ENCODE measurements around the gene SLC26A11.
"Not testable (repeated sequence)": the region's sequence is repeated elsewhere in the genome, so short reads cannot be mapped to it uniquely, and the experiment has no call there.

Gene SLC26A11

GRCh38 chr17:80289616-80290015 lies 69.4 kb downstream of the SLC26A11 start:
- no peak for DNase-seq

GRCh38 chr17:80290156-80290555 lies 69.9 kb downstream of the SLC26A11 start:
- DNase-seq = no peak

- no peak for DNase-seq
These were observed 71.0 kb downstream of the SLC26A11 start for GRCh38 chr17:80291260-80291659.

- DNase-seq = no peak
These were observed 71.7 kb downstream of the SLC26A11 start for GRCh38 chr17:80291691-80292487.

GRCh38 chr17:80292521-80292971 lies 72.3 kb downstream of the SLC26A11 start:
- no peak for DNase-seq

GRCh38 chr17:80294210-80294609 lies 74.0 kb downstream of the SLC26A11 start:
- DNase-seq = no peak

GRCh38 chr17:80294653-80295052 lies 74.4 kb downstream of the SLC26A11 start:
- DNase-seq = no peak

- no peak for DNase-seq
These were observed 74.9 kb downstream of the SLC26A11 start for GRCh38 chr17:80295146-80295545.

- no peak for DNase-seq
These were observed 75.3 kb downstream of the SLC26A11 start for GRCh38 chr17:80295559-80295958.

- no peak for DNase-seq
These were observed 76.0 kb downstream of the SLC26A11 start for GRCh38 chr17:80296221-80296620.

GRCh38 chr17:80297996-80298560 lies 77.9 kb downstream of the SLC26A11 start:
- no peak for DNase-seq

- DNase-seq = not testable (repeated sequence)
These were observed 79.3 kb downstream of the SLC26A11 start for GRCh38 chr17:80299350-80300100.

- not testable (repeated sequence) for DNase-seq
These were observed 80.5 kb downstream of the SLC26A11 start for GRCh38 chr17:80300756-80301155.
